Neutrophil (primary cell): Measurements from ENCODE around the gene EFNB3.

Experiments
- H3K27ac ChIP-seq: fragments of 200-600 bp; sonication (generic); 2 replicates; pipeline ENCODE4 v1.5.1; 2016; ENCODE audit warnings: mild to moderate bottlenecking, moderate library complexity
- H3K27me3 ChIP-seq: fragments of 200-600 bp; sonication (generic); 2 replicates; pipeline ENCODE4 v1.6.0; 2016; ENCODE audit warnings: mild to moderate bottlenecking
- H3K36me3 ChIP-seq: fragments of 200-600 bp; sonication (generic); 2 replicates; pipeline ENCODE4 v1.5.1; 2017
- H3K4me1 ChIP-seq, 2 experiments: fragments of 200-600 bp in 1 of 2; sonication (generic) in 1 of 2; 1 replicate in 1 of 2; 2 replicates in 1 of 2; pipeline versions ENCODE4 v1.5.1 to v1.6.1; 2013 to 2016; ENCODE audit warnings: low read depth in 1 of 2, low read length in 1 of 2, mild to moderate bottlenecking in 1 of 2, moderate library complexity in 1 of 2; ENCODE audit not compliant: control insufficient read depth in 1 of 2, insufficient read depth in 1 of 2
- H3K4me3 ChIP-seq, 2 experiments: fragments of 200-600 bp in 1 of 2; sonication (generic) in 1 of 2; 1 replicate in 1 of 2; 2 replicates in 1 of 2; pipeline ENCODE4 v1.5.1; 2013 to 2016; ENCODE audit warnings: low read depth in 1 of 2, low read length in 1 of 2, mild to moderate bottlenecking in 1 of 2, moderate library complexity in 1 of 2
- H3K9me3 ChIP-seq: fragments of 200-600 bp; sonication (generic); 2 replicates; pipeline ENCODE4 v1.5.1; 2016
- TF ChIP-seq, protein P1 (sequence below): fragments of 200-600 bp; sonication (generic); IDR thresholded peaks from 2 replicates; pipeline ENCODE4 v1.5.1; 2016; ENCODE audit warnings: antibody characterized with exemption

EFNB3 gene

DNA sequence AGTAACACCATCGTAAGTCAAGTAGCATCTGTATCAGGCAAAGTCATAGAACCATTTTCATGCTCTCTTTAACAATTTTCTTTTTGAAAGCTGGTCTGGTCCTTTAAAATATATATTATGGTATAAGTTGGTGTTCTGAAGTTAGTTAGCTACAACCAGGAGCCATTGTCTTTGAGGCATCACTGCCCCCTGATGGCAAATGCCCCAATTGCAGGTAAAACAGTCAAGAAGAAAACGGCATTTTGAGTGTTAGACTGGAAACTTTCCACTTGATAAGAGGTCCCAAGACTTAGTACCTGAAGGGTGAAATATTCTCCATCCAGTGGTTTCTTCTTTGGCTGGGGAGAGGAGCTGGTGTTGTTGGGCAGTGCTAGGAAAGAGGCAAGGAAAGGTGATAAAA, 31.8 kb upstream of the EFNB3 start:
- H3K27me3 ChIP-seq, result no peaks in the 10 kb centered on the region
- TF ChIP-seq, protein P1, sequence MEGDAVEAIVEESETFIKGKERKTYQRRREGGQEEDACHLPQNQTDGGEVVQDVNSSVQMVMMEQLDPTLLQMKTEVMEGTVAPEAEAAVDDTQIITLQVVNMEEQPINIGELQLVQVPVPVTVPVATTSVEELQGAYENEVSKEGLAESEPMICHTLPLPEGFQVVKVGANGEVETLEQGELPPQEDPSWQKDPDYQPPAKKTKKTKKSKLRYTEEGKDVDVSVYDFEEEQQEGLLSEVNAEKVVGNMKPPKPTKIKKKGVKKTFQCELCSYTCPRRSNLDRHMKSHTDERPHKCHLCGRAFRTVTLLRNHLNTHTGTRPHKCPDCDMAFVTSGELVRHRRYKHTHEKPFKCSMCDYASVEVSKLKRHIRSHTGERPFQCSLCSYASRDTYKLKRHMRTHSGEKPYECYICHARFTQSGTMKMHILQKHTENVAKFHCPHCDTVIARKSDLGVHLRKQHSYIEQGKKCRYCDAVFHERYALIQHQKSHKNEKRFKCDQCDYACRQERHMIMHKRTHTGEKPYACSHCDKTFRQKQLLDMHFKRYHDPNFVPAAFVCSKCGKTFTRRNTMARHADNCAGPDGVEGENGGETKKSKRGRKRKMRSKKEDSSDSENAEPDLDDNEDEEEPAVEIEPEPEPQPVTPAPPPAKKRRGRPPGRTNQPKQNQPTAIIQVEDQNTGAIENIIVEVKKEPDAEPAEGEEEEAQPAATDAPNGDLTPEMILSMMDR, result no peak
- peaks cover 63% of the 10 kb centered on the region for H3K36me3 ChIP-seq
- H3K9me3 ChIP-seq, result peaks cover 8% of the 10 kb centered on the region
- no peak overlapping the region for H3K4me3 ChIP-seq
- H3K27ac ChIP-seq, result no peak overlapping the region
- no peaks in the 10 kb centered on the region for H3K4me1 ChIP-seq

DNA sequence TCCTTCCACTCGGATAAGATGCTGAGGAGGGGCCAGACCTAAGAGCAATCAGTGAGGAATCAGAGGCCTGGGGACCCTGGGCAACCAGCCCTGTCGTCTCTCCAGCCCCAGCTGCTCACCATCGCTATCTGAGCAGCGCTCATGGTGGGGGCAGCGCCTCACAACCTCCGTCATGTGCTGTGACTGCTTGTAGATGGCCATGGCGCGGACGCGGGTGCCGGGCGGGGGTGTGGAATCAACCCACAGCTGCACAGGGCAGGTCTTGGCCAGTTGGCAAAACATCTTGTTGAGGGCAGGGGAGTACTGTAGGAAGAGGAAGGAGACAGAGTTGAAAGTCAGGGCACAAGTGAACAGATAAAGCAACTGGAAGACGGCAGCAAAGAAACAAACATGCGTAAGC, 30.1 kb upstream of the EFNB3 start:
- Histone ChIP-seq H3K36me3 (peaks cover 52% of the 10 kb centered on the region), H3K4me3 (no peak overlapping the region), H3K4me1 (no peaks in the 10 kb centered on the region), H3K27me3 (no peaks in the 10 kb centered on the region), H3K9me3 (peaks cover 8% of the 10 kb centered on the region), H3K27ac (no peak overlapping the region)
- TF ChIP-seq, protein P1, result no peak

DNA sequence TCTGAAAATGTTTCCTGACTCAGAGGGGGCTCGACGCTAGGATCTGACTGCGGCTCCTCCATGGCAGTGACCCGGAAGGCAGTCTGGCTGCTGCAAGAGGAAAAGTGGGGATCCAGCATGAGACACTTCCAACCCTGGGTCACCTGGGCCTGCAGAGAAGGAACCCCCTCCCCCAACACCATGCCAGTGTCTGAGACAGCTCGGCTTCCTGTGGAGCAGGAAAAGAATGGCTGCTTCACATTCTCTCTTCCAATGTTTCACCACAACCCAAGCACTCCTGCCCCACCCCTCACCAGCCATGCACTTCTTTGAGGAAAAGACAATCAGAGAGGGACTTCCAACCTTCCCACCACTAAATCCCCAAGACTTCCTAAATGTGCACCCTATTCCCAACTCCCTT, 28.5 kb upstream of the EFNB3 start:
- peaks cover 37% of the 10 kb centered on the region for H3K36me3 ChIP-seq
- H3K4me3 ChIP-seq, result no peak overlapping the region
- no peak overlapping the region for H3K27ac ChIP-seq
- no peaks in the 10 kb centered on the region for H3K4me1 ChIP-seq
- TF ChIP-seq, protein P1, result no peak
- no peaks in the 10 kb centered on the region for H3K27me3 ChIP-seq
- H3K9me3 ChIP-seq, result peaks cover 8% of the 10 kb centered on the region

DNA sequence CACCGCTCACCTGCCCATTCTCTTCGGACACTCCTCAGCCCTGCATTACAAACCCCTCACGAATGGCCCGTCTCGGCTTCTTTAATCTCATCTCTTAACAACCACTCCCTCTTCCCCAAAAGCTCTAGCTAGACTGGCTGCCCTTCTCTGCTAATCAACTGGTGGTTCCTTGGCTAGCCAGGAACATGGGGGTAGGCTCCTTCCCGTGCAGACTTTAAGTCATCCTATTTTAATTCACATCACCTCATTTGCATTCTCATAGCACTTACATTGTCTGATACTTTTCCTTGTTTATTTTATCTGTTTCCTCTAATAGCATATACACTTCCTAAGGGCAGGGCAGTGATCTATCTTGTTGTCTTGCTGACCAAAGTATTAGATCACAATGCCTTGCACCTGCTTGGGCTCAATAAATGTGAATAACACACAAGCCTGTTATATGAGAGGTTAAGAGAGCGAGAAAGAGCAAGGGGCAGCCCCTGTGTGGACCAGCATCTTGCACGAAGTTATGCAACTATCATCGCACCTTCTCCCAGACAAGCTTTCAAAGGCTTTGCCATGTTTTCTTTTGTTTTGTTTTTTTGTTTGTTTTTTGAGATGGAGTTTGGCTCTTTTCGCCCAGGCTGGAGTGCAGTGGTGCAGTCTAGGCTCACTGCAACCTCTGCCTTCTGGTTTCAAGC, 27.5 kb upstream of the EFNB3 start:
- TF ChIP-seq, protein P1, result no peak
- Histone ChIP-seq H3K4me1 (no peaks in the 10 kb centered on the region), H3K9me3 (peaks cover 8% of the 10 kb centered on the region), H3K27me3 (no peaks in the 10 kb centered on the region), H3K4me3 (no peak overlapping the region), H3K36me3 (peaks cover 32% of the 10 kb centered on the region), H3K27ac (no peak overlapping the region)

DNA sequence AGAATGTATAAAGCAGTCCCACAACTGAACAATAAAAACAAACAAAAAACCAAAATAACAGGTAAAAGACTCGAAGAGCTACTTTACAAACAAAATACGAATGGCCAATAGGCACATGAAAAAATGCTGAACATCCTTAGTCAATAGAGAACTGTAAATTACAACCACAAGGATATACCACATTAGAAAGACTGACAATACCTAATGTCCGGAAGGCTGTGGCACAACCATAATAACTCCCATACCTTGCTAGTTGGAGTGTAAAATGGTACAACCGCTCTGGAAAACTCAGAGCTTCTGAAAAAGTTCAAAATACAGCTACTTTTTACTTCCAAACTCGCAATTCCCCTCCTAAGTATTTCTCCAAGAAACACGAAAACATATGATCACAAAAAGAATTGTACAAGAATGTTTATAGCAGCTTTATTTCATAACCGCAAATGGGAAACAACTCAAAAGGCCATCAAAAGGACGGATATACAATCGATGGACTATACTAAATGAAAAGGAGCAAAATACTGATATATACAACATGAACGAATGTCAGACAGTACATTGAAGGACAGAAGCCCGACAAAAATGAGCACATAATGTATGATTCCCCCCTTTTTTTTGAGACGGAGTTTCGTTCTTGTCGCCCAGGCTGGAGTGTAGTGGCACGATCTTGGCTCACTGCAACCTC, 20.0 kb upstream of the EFNB3 start:
- no peaks in the 10 kb centered on the region for H3K9me3 ChIP-seq
- TF ChIP-seq, protein P1, result no peak
- H3K27me3 ChIP-seq, result no peaks in the 10 kb centered on the region
- H3K4me3 ChIP-seq, result peak overlapping the region; percentile 70 to 93
- peaks cover 32 to 39% of the 10 kb centered on the region in 2 experiments for H3K4me1 ChIP-seq
- H3K36me3 ChIP-seq, result no peaks in the 10 kb centered on the region
- H3K27ac ChIP-seq, result peak overlapping the region; percentile 95
